H9 (cell line): Measurements from ENCODE around the gene ME3. TPM values are rescaled to one million over a fixed set of nuclear protein-coding genes. Genes with fewer than 3 reads are reported as not detected.

Source experiments
- DNase-seq: peaks from one replicate; pipeline ENCODE4 v3.0.0-alpha.2; 2017
- H2AFZ ChIP-seq: one replicate; pipeline ENCODE4 v1.6.1; 2013; ENCODE audit warnings: mild to moderate bottlenecking, low read length, control low read depth, moderate library complexity
- H2AK5ac ChIP-seq: 2 replicates; pipeline ENCODE4 v1.6.1; 2013; ENCODE audit warnings: low read length, control low read depth, mixed read lengths; ENCODE audit not compliant: insufficient read length
- H2BK120ac ChIP-seq: one replicate; pipeline ENCODE4 v1.6.1; 2013; ENCODE audit warnings: low read depth, mild to moderate bottlenecking, low read length, control low read depth, inconsistent platforms; ENCODE audit not compliant: poor library complexity, severe bottlenecking
- H2BK12ac ChIP-seq: 2 replicates; pipeline ENCODE4 v1.6.1; 2013; ENCODE audit warnings: low read length, control low read depth, mixed read lengths, low read depth; ENCODE audit not compliant: insufficient read length
- H2BK15ac ChIP-seq: 2 replicates; pipeline ENCODE4 v1.6.1; 2013; ENCODE audit warnings: low read depth, low read length, control low read depth
- H2BK20ac ChIP-seq: one replicate; pipeline ENCODE4 v1.6.1; 2013; ENCODE audit warnings: low read depth, mild to moderate bottlenecking, low read length, control low read depth, inconsistent platforms; ENCODE audit not compliant: poor library complexity, severe bottlenecking
- H2BK5ac ChIP-seq: 2 replicates; pipeline ENCODE4 v1.6.1; 2013; ENCODE audit warnings: low read length, control low read depth, mixed read lengths; ENCODE audit not compliant: insufficient read length
- H3K14ac ChIP-seq: 2 replicates; pipeline ENCODE4 v1.6.1; 2013; ENCODE audit warnings: low read length, control low read depth; ENCODE audit not compliant: insufficient read depth
- H3K18ac ChIP-seq: 2 replicates; pipeline ENCODE4 v1.6.1; 2013; ENCODE audit warnings: low read depth, mild to moderate bottlenecking, mixed read lengths, low read length, control low read depth; ENCODE audit not compliant: insufficient read length
- H3K23ac ChIP-seq: 2 replicates; pipeline ENCODE4 v1.6.1; 2013; ENCODE audit warnings: low read length, control low read depth, mixed read lengths, low read depth; ENCODE audit not compliant: insufficient read length
- H3K23me2 ChIP-seq: 2 replicates; pipeline ENCODE4 v1.6.1; 2013; ENCODE audit warnings: low read depth, mild to moderate bottlenecking, mixed read lengths, low read length, control low read depth; ENCODE audit not compliant: insufficient read length, poor library complexity, severe bottlenecking
- H3K27ac ChIP-seq: 2 replicates; pipeline ENCODE4 v1.5.1; 2013; ENCODE audit warnings: low read length, control low read depth, mixed read lengths, low read depth; ENCODE audit not compliant: insufficient read length
- H3K27me3 ChIP-seq: 2 replicates; pipeline ENCODE4 v1.6.1; 2013; ENCODE audit warnings: low read length, control low read depth, inconsistent platforms; ENCODE audit not compliant: insufficient read depth
- H3K4ac ChIP-seq: 2 replicates; pipeline ENCODE4 v1.6.1; 2013; ENCODE audit warnings: low read depth, mild to moderate bottlenecking, control low read depth, inconsistent platforms, low read length, moderate library complexity
- H3K4me1 ChIP-seq: 2 replicates; pipeline ENCODE4 v1.6.1; 2013; ENCODE audit warnings: low read length, control low read depth, inconsistent platforms; ENCODE audit not compliant: insufficient read depth
- H3K4me2 ChIP-seq: 2 replicates; pipeline ENCODE4 v1.6.1; 2013; ENCODE audit warnings: low read length, control low read depth, mixed read lengths; ENCODE audit not compliant: insufficient read length, insufficient read depth
- H3K56ac ChIP-seq: 2 replicates; pipeline ENCODE4 v1.6.1; 2013; ENCODE audit warnings: low read depth, mild to moderate bottlenecking, mixed read lengths, low read length, control low read depth; ENCODE audit not compliant: insufficient read length
- H3K79me1 ChIP-seq: 2 replicates; pipeline ENCODE4 v1.6.1; 2013; ENCODE audit warnings: low read depth, mild to moderate bottlenecking, moderate library complexity, low read length, control low read depth, inconsistent platforms; ENCODE audit not compliant: insufficient read depth, poor library complexity, severe bottlenecking
- H3K79me2 ChIP-seq: 2 replicates; pipeline ENCODE4 v1.6.1; 2013; ENCODE audit warnings: low read length, control low read depth, inconsistent platforms; ENCODE audit not compliant: insufficient read depth
- H3K9ac ChIP-seq: 2 replicates; pipeline ENCODE4 v1.6.1; 2013; ENCODE audit warnings: low read length, control low read depth, mixed read lengths; ENCODE audit not compliant: insufficient read length; ENCODE audit errors: extremely low read depth
- H3K9me3 ChIP-seq: one replicate; pipeline ENCODE4 v1.6.1; 2013; ENCODE audit warnings: low read depth, low read length, inconsistent platforms; ENCODE audit not compliant: control insufficient read depth
- H3T11ph ChIP-seq: one replicate; pipeline ENCODE4 v1.6.1; 2013; ENCODE audit warnings: mild to moderate bottlenecking, low read length, control low read depth, inconsistent platforms
- H4K20me1 ChIP-seq: one replicate; pipeline ENCODE4 v1.6.1; 2013; ENCODE audit not compliant: control insufficient read depth, insufficient read length, insufficient read depth
- H4K5ac ChIP-seq: 2 replicates; pipeline ENCODE4 v1.6.1; 2013; ENCODE audit warnings: low read depth, mild to moderate bottlenecking, mixed read lengths, low read length, control low read depth; ENCODE audit not compliant: insufficient read length
- H4K8ac ChIP-seq: replicated peaks from 2 replicates; pipeline ENCODE4 v1.6.1; 2013; ENCODE audit warnings: low read length, control low read depth, mixed read lengths, low read depth; ENCODE audit not compliant: insufficient read length
- H4K91ac ChIP-seq: 2 replicates; pipeline ENCODE4 v1.6.1; 2013; ENCODE audit warnings: low read depth, mild to moderate bottlenecking, moderate library complexity, mixed read lengths, low read length, control low read depth; ENCODE audit not compliant: insufficient read length
- H3K27ac Mint-ChIP-seq, 3 experiments: 2 replicates in 2 of 3; 3 replicates in 1 of 3; pipeline ENCODE4 v1.8.0; 2020 to 2021; ENCODE audit warnings: mixed read lengths in 3 of 3, mild to moderate bottlenecking in 1 of 3, moderate library complexity in 1 of 3
- H3K27me3 Mint-ChIP-seq: 2 replicates; pipeline ENCODE4 v1.8.0; 2021; ENCODE audit warnings: low read depth, mild to moderate bottlenecking, moderate library complexity, mixed read lengths
- H3K36me3 Mint-ChIP-seq, 3 experiments: 2 replicates in 2 of 3; 3 replicates in 1 of 3; pipeline ENCODE4 v1.8.0; 2020 to 2021; ENCODE audit warnings: low read depth in 3 of 3, mixed read lengths in 3 of 3; ENCODE audit not compliant: insufficient read depth in 1 of 3
- H3K4me1 Mint-ChIP-seq, 2 experiments: 2 replicates each; pipeline ENCODE4 v1.8.0; 2020; ENCODE audit warnings: mixed read lengths in 2 of 2
- H3K4me3 Mint-ChIP-seq, 2 experiments: 2 replicates in 1 of 2; 3 replicates in 1 of 2; pipeline ENCODE4 v1.8.0; 2020 to 2021; ENCODE audit warnings: mild to moderate bottlenecking in 2 of 2, mixed read lengths in 2 of 2, moderate library complexity in 1 of 2
- H3K9me3 Mint-ChIP-seq, 2 experiments: 2 replicates in 1 of 2; 3 replicates in 1 of 2; pipeline ENCODE4 v1.8.0; 2020; ENCODE audit warnings: mild to moderate bottlenecking in 2 of 2, mixed read lengths in 2 of 2, moderate library complexity in 1 of 2
- WGBS: extraction: QIAGEN DNeasy Blood & Tissue Kit; methylation state at CpG from one replicate; pipeline ENCODE4 v1.1.7; 2013; ENCODE audit warnings: missing lambda C conversion rate, low lambda C conversion rate, mixed read lengths; ENCODE audit not compliant: insufficient read length; ENCODE audit errors: extremely low coverage; 5-methylcytosine and 5-hydroxymethylcytosine counted together
- total RNA-seq: library from RNA; stranded (reverse); gene quantifications from 2 replicates; pipeline ENCODE4 v1.2.1, GENCODE V29; 2021
- TF ChIP-seq, protein P1 (sequence below): fragments of 200-600 bp; sonication (generic); conservative IDR thresholded peaks from 3 replicates; pipeline ENCODE4 v1.8.0; 2021; ENCODE audit warnings: antibody characterized with exemption, mild to moderate bottlenecking

ME3 gene
- total RNA-seq, 1 experiment from 2014 or later: 2.8 TPM

DNA sequence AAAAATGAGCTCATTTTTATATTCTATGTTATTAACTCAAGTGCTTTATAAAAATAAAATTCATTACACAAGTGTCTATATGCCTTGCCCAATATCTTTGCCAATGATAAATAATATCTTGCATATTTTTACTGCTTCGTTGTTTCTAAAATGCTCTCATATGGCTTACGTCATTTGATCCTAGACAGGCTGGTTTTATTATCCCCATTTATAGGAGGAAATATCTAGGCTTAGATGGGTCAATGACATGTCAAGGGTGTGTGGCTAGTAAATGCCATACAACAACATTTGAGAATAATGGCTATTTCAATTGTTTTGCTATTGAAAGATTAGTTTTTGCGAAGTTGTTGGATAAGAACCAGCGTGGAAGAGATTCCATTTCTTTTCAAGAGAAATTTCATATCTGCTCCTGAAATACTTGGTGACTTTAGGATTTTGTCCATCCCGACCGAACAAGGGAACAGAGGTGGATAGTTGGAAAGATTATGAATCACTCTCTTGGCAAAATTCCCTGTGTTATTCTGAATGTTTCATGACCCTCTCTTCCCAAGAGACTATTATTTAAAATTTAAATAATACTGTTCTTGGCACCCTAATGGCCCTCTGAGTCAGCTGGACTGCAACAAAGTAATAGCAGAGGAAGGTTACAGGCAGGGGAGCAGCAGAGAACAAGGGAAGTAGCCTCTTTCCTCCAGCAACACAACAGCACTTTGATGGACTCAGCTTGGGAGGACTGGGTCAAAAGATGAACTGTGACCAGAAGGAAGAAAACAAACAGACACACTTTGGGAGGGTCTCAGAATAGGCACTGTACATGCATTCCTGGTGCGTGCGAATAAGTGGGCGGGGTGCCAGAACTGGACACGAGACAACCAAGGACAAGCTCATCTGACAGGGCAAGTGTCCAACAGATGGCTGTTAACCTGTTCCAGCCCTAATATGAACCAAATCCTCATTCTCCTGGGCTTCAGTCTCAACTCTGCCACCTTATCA lies 94.5 kb downstream of the ME3 start:
- no peak overlapping the region for H3K4me2 ChIP-seq
- no peak overlapping the region for H2BK20ac ChIP-seq
- H4K20me1 ChIP-seq: no peaks in the 10 kb centered on the region
- no peaks in the 10 kb centered on the region for H3K9me3 Mint-ChIP-seq
- H3K36me3 Mint-ChIP-seq: no peaks in the 10 kb centered on the region
- H2BK12ac ChIP-seq: no peak overlapping the region
- peaks cover 4 to 12% of the 10 kb centered on the region in 2 experiments for H3K4me1 Mint-ChIP-seq
- no peak overlapping the region for H2BK15ac ChIP-seq
- H3K23ac ChIP-seq: no peak overlapping the region
- peaks cover 2% of the 10 kb centered on the region; the same call in 1 of the 2 replicates for H3K27me3 Mint-ChIP-seq
- no peaks in the 10 kb centered on the region for H3K23me2 ChIP-seq
- no peak overlapping the region for H3K18ac ChIP-seq
- H3T11ph ChIP-seq: no peak overlapping the region
- H2BK5ac ChIP-seq: no peak overlapping the region
- H3K56ac ChIP-seq: no peak overlapping the region
- WGBS: no CpG with 5 or more reads among the region's 10 CpGs
- no peaks in the 10 kb centered on the region for H3K4me1 ChIP-seq
- H3K27me3 ChIP-seq: no peaks in the 10 kb centered on the region
- no peaks in the 10 kb centered on the region for H3K79me1 ChIP-seq
- H3K9ac ChIP-seq: no peak overlapping the region
- TF ChIP-seq, protein P1, sequence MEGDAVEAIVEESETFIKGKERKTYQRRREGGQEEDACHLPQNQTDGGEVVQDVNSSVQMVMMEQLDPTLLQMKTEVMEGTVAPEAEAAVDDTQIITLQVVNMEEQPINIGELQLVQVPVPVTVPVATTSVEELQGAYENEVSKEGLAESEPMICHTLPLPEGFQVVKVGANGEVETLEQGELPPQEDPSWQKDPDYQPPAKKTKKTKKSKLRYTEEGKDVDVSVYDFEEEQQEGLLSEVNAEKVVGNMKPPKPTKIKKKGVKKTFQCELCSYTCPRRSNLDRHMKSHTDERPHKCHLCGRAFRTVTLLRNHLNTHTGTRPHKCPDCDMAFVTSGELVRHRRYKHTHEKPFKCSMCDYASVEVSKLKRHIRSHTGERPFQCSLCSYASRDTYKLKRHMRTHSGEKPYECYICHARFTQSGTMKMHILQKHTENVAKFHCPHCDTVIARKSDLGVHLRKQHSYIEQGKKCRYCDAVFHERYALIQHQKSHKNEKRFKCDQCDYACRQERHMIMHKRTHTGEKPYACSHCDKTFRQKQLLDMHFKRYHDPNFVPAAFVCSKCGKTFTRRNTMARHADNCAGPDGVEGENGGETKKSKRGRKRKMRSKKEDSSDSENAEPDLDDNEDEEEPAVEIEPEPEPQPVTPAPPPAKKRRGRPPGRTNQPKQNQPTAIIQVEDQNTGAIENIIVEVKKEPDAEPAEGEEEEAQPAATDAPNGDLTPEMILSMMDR: no peak
- DNase-seq: no peak
- H2AFZ ChIP-seq: no peak overlapping the region
- H4K8ac ChIP-seq: no peak overlapping the region
- no peak overlapping the region for H3K27ac Mint-ChIP-seq
- no peak overlapping the region for H4K91ac ChIP-seq
- H3K9me3 ChIP-seq: no peaks in the 10 kb centered on the region
- no peak overlapping the region for H3K14ac ChIP-seq
- H3K27ac ChIP-seq: no peak overlapping the region
- H3K79me2 ChIP-seq: no peaks in the 10 kb centered on the region
- H3K4ac ChIP-seq: no peak overlapping the region
- no peak overlapping the region for H3K4me3 Mint-ChIP-seq
- no peak overlapping the region for H4K5ac ChIP-seq
- H2AK5ac ChIP-seq: no peak overlapping the region
- H2BK120ac ChIP-seq: no peak overlapping the region
